Caco-2 (cell line): ENCODE measurements around the gene ATP6V1C2. TPM values are rescaled to one million over a fixed set of nuclear protein-coding genes. Genes with fewer than 3 reads are reported as not detected.
A peak's percentile ranks its signal among the peaks of the same experiment; 100 is the strongest.

ENCODE experiments used
- BruUV-seq: library from RNA; stranded (reverse); fragments of 400-500 nt; replicated peaks from 2 replicates; lab custom pipeline; 2021; lab: Mats Ljungman, UMichigan
- CTCF ChIA-PET: fragments of 300-600 bp; sonication (Branson Sonifier 250); formaldehyde crosslinking; loops from one replicate; lab custom pipeline; 2022; ENCODE audit warnings: antibody characterized with exemption; lab: Charles Lee
- POLR2A ChIA-PET: fragments of 300-600 bp; sonication (Branson Sonifier 250); formaldehyde crosslinking; loops from one replicate; lab custom pipeline; 2022; ENCODE audit warnings: antibody characterized with exemption; lab: Charles Lee
- DNase-seq, 2 experiments: peaks; one replicate each; pipeline versions ENCODE4 v3.0.0 to v3.0.0-alpha.2; 2020 to 2022
- H3K27me3 ChIP-seq: replicated peaks from 2 replicates; pipeline ENCODE4 v1.6.0; 2011; ENCODE audit warnings: low read length; ENCODE audit not compliant: control insufficient read depth, insufficient read depth
- H3K36me3 ChIP-seq: 2 replicates; pipeline ENCODE4 v1.5.1; 2011; ENCODE audit warnings: low read length; ENCODE audit not compliant: control insufficient read depth, insufficient read depth
- H3K4me1 ChIP-seq: fragments of 250-450 bp; sonication (Bioruptor Pico); 2 replicates; pipeline ENCODE4 v1.5.1; 2020; ENCODE audit warnings: mild to moderate bottlenecking
- H3K4me3 ChIP-seq: 2 replicates; pipeline ENCODE4 v1.5.1; 2011; ENCODE audit warnings: low read depth, mild to moderate bottlenecking, control low read depth, low read length
- H3K9me3 ChIP-seq: fragments of 250-450 bp; sonication (Bioruptor Pico); 2 replicates; pipeline ENCODE4 v1.5.1; 2020; ENCODE audit warnings: mild to moderate bottlenecking, moderate library complexity
- H3K27ac Mint-ChIP-seq: one replicate; pipeline ENCODE4 v1.8.0; 2022; ENCODE audit warnings: mixed read lengths; ENCODE audit not compliant: unreplicated experiment
- H3K27me3 Mint-ChIP-seq: one replicate; pipeline ENCODE4 v1.8.0; 2022; ENCODE audit warnings: mixed read lengths; ENCODE audit not compliant: insufficient read depth, unreplicated experiment
- H3K36me3 Mint-ChIP-seq: one replicate; pipeline ENCODE4 v1.8.0; 2022; ENCODE audit warnings: mild to moderate bottlenecking, mixed read lengths; ENCODE audit not compliant: insufficient read depth, unreplicated experiment
- H3K4me1 Mint-ChIP-seq: one replicate; pipeline ENCODE4 v1.8.0; 2022; ENCODE audit warnings: low read depth, mixed read lengths; ENCODE audit not compliant: unreplicated experiment
- H3K4me3 Mint-ChIP-seq: one replicate; pipeline ENCODE4 v1.8.0; 2022; ENCODE audit warnings: mild to moderate bottlenecking, moderate library complexity, mixed read lengths; ENCODE audit not compliant: unreplicated experiment
- H3K9me3 Mint-ChIP-seq: one replicate; pipeline ENCODE4 v1.8.0; 2022; ENCODE audit warnings: mixed read lengths; ENCODE audit not compliant: unreplicated experiment
- CTCF ChIP-seq, 2 experiments: fragments of 200-600 bp in 1 of 2; IDR thresholded peaks; 1 replicate in 1 of 2; 2 replicates in 1 of 2; pipeline versions ENCODE4 v1.5.1 to v1.8.0; 2011 to 2022; ENCODE audit warnings: antibody characterized with exemption in 1 of 2, control low read depth in 1 of 2, inconsistent platforms in 1 of 2, low read depth in 1 of 2, low read length in 1 of 2, mild to moderate bottlenecking in 1 of 2, moderate library complexity in 1 of 2; ENCODE audit not compliant: insufficient read depth in 1 of 2, severe bottlenecking in 1 of 2, unreplicated experiment in 1 of 2
- intact Hi-C: fragments of 100-400 bp; cut with micrococcal nuclease; formaldehyde crosslinking; loops from one replicate; pipeline ENCODE4 v1.10.0; 2022; ENCODE audit not compliant: unreplicated experiment
- total RNA-seq: library from RNA; stranded (reverse); gene quantifications from 2 replicates; pipeline ENCODE4 v1.2.3, GENCODE V29; 2022

Gene ATP6V1C2
- total RNA-seq, 1 experiment from 2014 or later, result 4.2 TPM

- Mint-ChIP-seq H3K36me3 (peaks cover 8% of the 10 kb centered on the region), H3K9me3 (no peaks in the 10 kb centered on the region), H3K4me1 (peaks cover 27% of the 10 kb centered on the region), H3K27ac (no peak overlapping the region), H3K27me3 (no peaks in the 10 kb centered on the region), H3K4me3 (no peak overlapping the region)
- intact Hi-C loops, result loop anchor here (2.0 to 5.0 kb wide), 2 partner anchors 45 to 58 kb away; partner anchors contain the start of gene PDIA6
- POLR2A ChIA-PET, result no interaction called here
- no peaks in the 10 kb centered on the region for H3K27me3 ChIP-seq
- no TSS peak for BruUV-seq
- CTCF ChIA-PET, result no interaction called here
- TF ChIP-seq CTCF (IDR thresholded peaks at IDR 0.05; ENCODE audit: insufficient read depth in 1 of 2, low read depth in 1 of 2, low read length in 1 of 2, severe bottlenecking in 1 of 2, unreplicated experiment in 1 of 2), result no peak
- no peak overlapping the region for H3K4me3 ChIP-seq
- H3K4me1 ChIP-seq, result peaks cover 39% of the 10 kb centered on the region
- no peak for DNase-seq
- H3K36me3 ChIP-seq, result no peaks in the 10 kb centered on the region
- no peaks in the 10 kb centered on the region for H3K9me3 ChIP-seq
Measured at GRCh38 chr2:10753876-10754275, 32.4 kb downstream of the ATP6V1C2 start.

- ChIA-PET CTCF (interaction anchor here (1.6 kb wide), 1 partner anchor 77 kb away, joined by 3 read pairs; no protein-coding TSS in a partner anchor), POLR2A (no interaction called here)
- Mint-ChIP-seq H3K4me1 (peaks cover 27% of the 10 kb centered on the region), H3K27me3 (no peaks in the 10 kb centered on the region), H3K4me3 (no peak overlapping the region), H3K36me3 (peaks cover 8% of the 10 kb centered on the region), H3K9me3 (no peaks in the 10 kb centered on the region), H3K27ac (peak overlapping the region; percentile 51)
- no peak overlapping the region for H3K4me3 ChIP-seq
- H3K4me1 ChIP-seq, result peaks cover 53% of the 10 kb centered on the region
- no peaks in the 10 kb centered on the region for H3K9me3 ChIP-seq
- no peaks in the 10 kb centered on the region for H3K27me3 ChIP-seq
- no TSS peak for BruUV-seq
- intact Hi-C loops, result no loop called here
- no peaks in the 10 kb centered on the region for H3K36me3 ChIP-seq
- TF ChIP-seq CTCF (IDR thresholded peaks at IDR 0.05; ENCODE audit: insufficient read depth in 1 of 2, low read depth in 1 of 2, low read length in 1 of 2, severe bottlenecking in 1 of 2, unreplicated experiment in 1 of 2), result no peak
- no peak for DNase-seq
Measured at GRCh38 chr2:10755621-10756020, 34.2 kb downstream of the ATP6V1C2 start.

DNA sequence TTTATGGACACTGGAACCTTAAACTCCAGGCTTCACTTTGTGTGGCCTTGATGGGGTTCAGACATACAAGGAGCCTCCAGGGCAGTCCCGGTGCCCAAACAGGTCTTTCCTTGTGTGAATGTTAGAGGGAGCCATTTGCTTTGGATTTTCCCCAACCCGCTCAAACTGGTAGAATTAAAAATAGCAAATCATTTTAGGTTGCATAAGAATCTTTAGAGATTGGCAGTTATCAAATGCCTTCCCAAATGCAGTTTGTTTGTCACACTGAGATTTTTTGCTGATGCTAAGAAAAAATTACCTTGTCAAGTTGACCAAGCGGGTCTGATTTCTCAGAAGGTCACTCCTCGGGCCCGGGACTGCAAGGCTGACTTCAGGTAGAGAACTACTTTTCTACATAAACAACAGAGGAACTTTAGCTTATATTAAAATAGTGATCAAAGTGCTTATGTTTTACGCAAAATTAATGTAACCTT lies 36.4 kb downstream of the ATP6V1C2 start:
- peaks cover 35% of the 10 kb centered on the region for H3K4me1 ChIP-seq
- no peak overlapping the region for H3K4me3 ChIP-seq
- intact Hi-C loops, result no loop called here
- H3K27ac Mint-ChIP-seq, result no peak overlapping the region
- H3K36me3 ChIP-seq, result no peaks in the 10 kb centered on the region
- ChIA-PET CTCF (no interaction called here), POLR2A (no interaction called here)
- H3K4me3 Mint-ChIP-seq, result no peak overlapping the region
- no peak for DNase-seq
- H3K4me1 Mint-ChIP-seq, result peaks cover 13% of the 10 kb centered on the region
- TF ChIP-seq CTCF (IDR thresholded peaks at IDR 0.05; ENCODE audit: insufficient read depth in 1 of 2, low read depth in 1 of 2, low read length in 1 of 2, severe bottlenecking in 1 of 2, unreplicated experiment in 1 of 2), result no peak
- H3K27me3 ChIP-seq, result no peaks in the 10 kb centered on the region
- H3K36me3 Mint-ChIP-seq, result no peaks in the 10 kb centered on the region
- no peaks in the 10 kb centered on the region for H3K27me3 Mint-ChIP-seq
- H3K9me3 Mint-ChIP-seq, result no peaks in the 10 kb centered on the region
- no TSS peak for BruUV-seq
- no peaks in the 10 kb centered on the region for H3K9me3 ChIP-seq
